ENCODE data around the gene VASH1. TPM values are rescaled to one million over a fixed set of nuclear protein-coding genes. Genes with fewer than 3 reads are reported as not detected.

Gene VASH1
- total RNA-seq, 1 experiment from 2014 or later, result 4.3 TPM

DNA sequence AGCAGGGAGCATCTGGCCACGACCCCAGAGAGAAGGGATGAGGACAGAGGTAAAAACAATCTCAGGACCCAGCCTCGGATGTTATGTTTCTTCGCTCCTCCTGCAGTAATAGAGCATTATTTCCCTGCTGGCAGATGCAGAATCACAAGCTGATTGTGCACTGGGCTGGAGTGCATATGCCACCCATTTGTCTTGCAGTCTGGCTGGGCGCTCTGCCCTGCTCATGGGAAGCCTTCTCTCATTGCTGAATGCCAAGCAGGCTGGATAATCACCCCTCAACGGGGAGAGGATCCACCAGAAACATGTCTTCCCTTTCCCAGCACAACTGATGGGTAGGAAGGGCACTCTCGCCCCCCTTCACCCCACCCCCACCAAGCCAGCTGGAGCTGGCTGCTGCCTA lies 8.5 kb upstream of the VASH1 start:
- H3K27me3 ChIP-seq (ENCODE audit: insufficient read depth, low read depth), result peaks cover 74% of the 10 kb centered on the region
- H4K20me1 ChIP-seq (ENCODE audit: insufficient read depth), result no peaks in the 10 kb centered on the region
- CTCF ChIA-PET, result no interaction called here
- 0 out of 2 replicates have a peak, but pooled peaks have one; percentile 41 for TF ChIP-seq EZH2 (IDR thresholded peaks at IDR 0.05; ENCODE audit: low read depth)
- TF ChIP-seq, protein P1, sequence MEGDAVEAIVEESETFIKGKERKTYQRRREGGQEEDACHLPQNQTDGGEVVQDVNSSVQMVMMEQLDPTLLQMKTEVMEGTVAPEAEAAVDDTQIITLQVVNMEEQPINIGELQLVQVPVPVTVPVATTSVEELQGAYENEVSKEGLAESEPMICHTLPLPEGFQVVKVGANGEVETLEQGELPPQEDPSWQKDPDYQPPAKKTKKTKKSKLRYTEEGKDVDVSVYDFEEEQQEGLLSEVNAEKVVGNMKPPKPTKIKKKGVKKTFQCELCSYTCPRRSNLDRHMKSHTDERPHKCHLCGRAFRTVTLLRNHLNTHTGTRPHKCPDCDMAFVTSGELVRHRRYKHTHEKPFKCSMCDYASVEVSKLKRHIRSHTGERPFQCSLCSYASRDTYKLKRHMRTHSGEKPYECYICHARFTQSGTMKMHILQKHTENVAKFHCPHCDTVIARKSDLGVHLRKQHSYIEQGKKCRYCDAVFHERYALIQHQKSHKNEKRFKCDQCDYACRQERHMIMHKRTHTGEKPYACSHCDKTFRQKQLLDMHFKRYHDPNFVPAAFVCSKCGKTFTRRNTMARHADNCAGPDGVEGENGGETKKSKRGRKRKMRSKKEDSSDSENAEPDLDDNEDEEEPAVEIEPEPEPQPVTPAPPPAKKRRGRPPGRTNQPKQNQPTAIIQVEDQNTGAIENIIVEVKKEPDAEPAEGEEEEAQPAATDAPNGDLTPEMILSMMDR (conservative IDR thresholded peaks at IDR 0.05), result no peak
- no peak for DNase-seq
- BruUV-seq (replicated peaks), result no TSS peak
- no peaks in the 10 kb centered on the region for H3K9me2 ChIP-seq (ENCODE audit: insufficient read depth)
- no peaks in the 10 kb centered on the region for H3K4me1 ChIP-seq (replicated peaks; ENCODE audit: insufficient read depth)
- H3K4me2 ChIP-seq, result no peak overlapping the region
- POLR2A ChIA-PET (ENCODE audit: unreplicated experiment), result no interaction called here
- H3F3A ChIP-seq (ENCODE audit: insufficient read depth, low read depth), result no peaks in the 10 kb centered on the region; the same call in 1 of the 2 replicates
- intact Hi-C loops (cut with micrococcal nuclease; ENCODE audit: unreplicated experiment), result loop anchor here (10.0 kb wide), 1 partner anchor 368 kb away; no protein-coding TSS in a partner anchor
- no peak overlapping the region for H3K27ac ChIP-seq
- no peaks in the 10 kb centered on the region for H3K36me3 ChIP-seq (ENCODE audit: low read depth)
- H3K4me3 ChIP-seq, result no peak overlapping the region
- H3K79me2 ChIP-seq (ENCODE audit: low read depth), result no peaks in the 10 kb centered on the region
- no peaks in the 10 kb centered on the region for H3K9me3 ChIP-seq (ENCODE audit: insufficient read depth, low read depth)
- no peak overlapping the region for H2AFZ ChIP-seq

DNA sequence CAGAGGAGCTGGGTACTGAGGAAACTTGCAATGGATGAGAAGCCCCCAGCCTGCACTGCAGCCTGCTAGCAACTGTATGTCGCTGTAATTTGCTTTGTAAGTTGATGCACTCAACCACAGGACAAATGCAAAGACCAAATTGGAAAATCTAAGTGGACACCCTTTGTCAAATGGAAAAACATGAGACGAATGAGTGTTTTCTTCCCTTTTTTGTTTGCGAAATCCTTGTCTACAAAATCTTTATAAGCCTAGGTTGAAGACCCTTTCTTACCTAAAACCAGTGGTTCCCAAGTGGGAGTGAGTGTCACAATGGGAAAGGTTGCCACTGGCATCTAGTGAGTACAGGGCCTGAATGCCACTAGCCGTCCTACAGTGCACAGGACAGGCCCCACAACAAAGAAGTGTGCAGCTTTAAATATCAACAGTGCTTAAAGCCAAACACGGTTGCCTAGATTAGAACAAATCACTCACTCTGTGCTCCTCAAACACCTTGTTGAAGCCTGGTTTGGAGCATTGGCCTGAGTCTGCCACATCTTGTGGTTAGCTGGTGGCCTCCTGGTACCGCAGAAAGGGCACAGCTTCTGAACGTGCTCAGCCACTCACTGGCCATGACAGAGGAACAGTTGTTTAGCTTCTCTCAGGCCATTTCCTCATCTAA lies 7.6 kb upstream of the VASH1 start:
- H2AFZ ChIP-seq, result no peak overlapping the region
- no peaks in the 10 kb centered on the region for H3K36me3 ChIP-seq (ENCODE audit: low read depth)
- peaks cover 77% of the 10 kb centered on the region for H3K27me3 ChIP-seq (ENCODE audit: insufficient read depth, low read depth)
- no peak overlapping the region for H3K4me2 ChIP-seq
- intact Hi-C loops (cut with micrococcal nuclease; ENCODE audit: unreplicated experiment), result loop anchor here (10.0 kb wide), 1 partner anchor 369 kb away; no protein-coding TSS in a partner anchor
- POLR2A ChIA-PET (ENCODE audit: unreplicated experiment), result no interaction called here
- no peaks in the 10 kb centered on the region; the same call in 1 of the 2 replicates for H3F3A ChIP-seq (ENCODE audit: insufficient read depth, low read depth)
- CTCF ChIA-PET, result no interaction called here
- H3K79me2 ChIP-seq (ENCODE audit: low read depth), result no peaks in the 10 kb centered on the region
- no peak overlapping the region for H3K4me3 ChIP-seq
- no peaks in the 10 kb centered on the region for H3K4me1 ChIP-seq (replicated peaks; ENCODE audit: insufficient read depth)
- H3K27ac ChIP-seq, result no peak overlapping the region
- no TSS peak for BruUV-seq (replicated peaks)
- no peaks in the 10 kb centered on the region for H3K9me3 ChIP-seq (ENCODE audit: insufficient read depth, low read depth)
- no peaks in the 10 kb centered on the region for H4K20me1 ChIP-seq (ENCODE audit: insufficient read depth)
- DNase-seq, result no peak
- H3K9me2 ChIP-seq (ENCODE audit: insufficient read depth), result no peaks in the 10 kb centered on the region
- no peak for TF ChIP-seq EZH2 (IDR thresholded peaks at IDR 0.05; ENCODE audit: low read depth)
- TF ChIP-seq, protein P1 (conservative IDR thresholded peaks at IDR 0.05), result no peak

DNA sequence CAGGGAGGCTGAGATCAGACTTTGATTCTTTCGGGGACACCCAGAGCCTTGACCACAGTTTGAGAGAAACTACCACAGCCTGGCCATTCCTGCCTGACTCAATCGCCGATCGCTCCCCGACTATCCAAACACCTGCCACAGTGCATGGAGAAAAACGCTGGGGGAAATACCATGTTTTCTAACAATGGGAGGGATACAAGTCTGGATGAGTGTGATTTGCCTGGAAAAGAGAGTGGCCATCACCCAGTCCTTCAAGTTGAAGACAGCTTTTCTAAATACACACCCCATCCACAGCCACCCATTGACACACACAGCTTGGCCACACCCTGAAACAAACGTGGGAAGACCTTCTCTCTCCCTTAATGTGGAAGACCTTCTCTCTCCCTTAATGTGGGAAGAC lies 6.7 kb upstream of the VASH1 start:
- intact Hi-C loops (cut with micrococcal nuclease; ENCODE audit: unreplicated experiment), result loop anchor here (10.0 kb wide), 1 partner anchor 370 kb away; no protein-coding TSS in a partner anchor
- H3K79me2 ChIP-seq (ENCODE audit: low read depth), result no peaks in the 10 kb centered on the region
- DNase-seq, result no peak

More for the DNA sequence above, 6.7 kb upstream of the VASH1 start:
- peaks cover 79% of the 10 kb centered on the region for H3K27me3 ChIP-seq (ENCODE audit: insufficient read depth, low read depth)
- H3K4me1 ChIP-seq (replicated peaks; ENCODE audit: insufficient read depth), result no peaks in the 10 kb centered on the region
- no peaks in the 10 kb centered on the region for H3K9me3 ChIP-seq (ENCODE audit: insufficient read depth, low read depth)
- H2AFZ ChIP-seq, result no peak overlapping the region
- H3K4me3 ChIP-seq, result no peak overlapping the region
- no peak for TF ChIP-seq EZH2 (IDR thresholded peaks at IDR 0.05; ENCODE audit: low read depth)
- TF ChIP-seq, protein P1 (conservative IDR thresholded peaks at IDR 0.05), result no peak
- H3K36me3 ChIP-seq (ENCODE audit: low read depth), result no peaks in the 10 kb centered on the region
- no peak overlapping the region for H3K4me2 ChIP-seq
- H3F3A ChIP-seq (ENCODE audit: insufficient read depth, low read depth), result no peaks in the 10 kb centered on the region; the same call in 1 of the 2 replicates
- H3K27ac ChIP-seq, result no peak overlapping the region
- ChIA-PET CTCF (no interaction called here), POLR2A (ENCODE audit: unreplicated experiment) (no interaction called here)
- H3K9me2 ChIP-seq (ENCODE audit: insufficient read depth), result no peaks in the 10 kb centered on the region
- BruUV-seq (replicated peaks), result no TSS peak
- H4K20me1 ChIP-seq (ENCODE audit: insufficient read depth), result no peaks in the 10 kb centered on the region
